K562 treated with DMSO at 1 percent for 12 hours (cell line): ENCODE measurements around the gene SPANXA1. TPM values are rescaled to one million over a fixed set of nuclear protein-coding genes. Genes with fewer than 3 reads are reported as not detected.

Experiments used
- total RNA-seq: library from RNA; unstranded; fragments of 300-600 nt; gene quantifications from 2 replicates; pipeline ENCODE4 v1.2.3, GENCODE V29; 2022; ENCODE audit not compliant: insufficient read depth

SPANXA1 gene, protein sequence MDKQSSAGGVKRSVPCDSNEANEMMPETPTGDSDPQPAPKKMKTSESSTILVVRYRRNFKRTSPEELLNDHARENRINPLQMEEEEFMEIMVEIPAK
- total RNA-seq, result not detected in 2 replicates

DNA sequence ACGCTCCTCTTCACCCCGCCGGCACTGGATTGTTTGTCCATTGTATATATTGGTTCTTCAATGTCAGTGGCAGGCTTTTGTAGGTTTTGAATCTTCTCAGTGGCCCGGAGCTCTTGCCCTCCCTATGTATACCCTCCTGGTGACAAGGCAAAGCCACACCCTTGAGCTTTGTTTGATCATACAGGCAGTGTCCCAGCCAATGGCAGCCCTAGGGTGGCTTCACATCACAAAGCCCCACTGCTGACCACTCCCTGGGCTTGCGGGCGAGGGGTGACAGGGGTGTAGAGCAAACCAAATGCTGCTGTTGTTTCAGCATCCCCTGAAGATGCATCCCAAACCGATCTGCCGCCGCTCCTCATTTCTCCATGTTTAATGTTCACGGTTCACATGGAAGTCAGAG, at the start of gene SPANXA1:
TSS of gene SPANXA1 (minus strand) at position 101 of the 400 bp plus-strand sequence. CDS start at position 41, 60 bp downstream.

DNA sequence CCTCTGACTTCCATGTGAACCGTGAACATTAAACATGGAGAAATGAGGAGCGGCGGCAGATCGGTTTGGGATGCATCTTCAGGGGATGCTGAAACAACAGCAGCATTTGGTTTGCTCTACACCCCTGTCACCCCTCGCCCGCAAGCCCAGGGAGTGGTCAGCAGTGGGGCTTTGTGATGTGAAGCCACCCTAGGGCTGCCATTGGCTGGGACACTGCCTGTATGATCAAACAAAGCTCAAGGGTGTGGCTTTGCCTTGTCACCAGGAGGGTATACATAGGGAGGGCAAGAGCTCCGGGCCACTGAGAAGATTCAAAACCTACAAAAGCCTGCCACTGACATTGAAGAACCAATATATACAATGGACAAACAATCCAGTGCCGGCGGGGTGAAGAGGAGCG, 4.9 kb upstream of the SPANXA1 start, which contains the start of gene SPANXA2:
TSS of gene SPANXA2 (plus strand) at position 301 of the 400 bp plus-strand sequence. CDS start at position 361, 60 bp downstream.

Other genes with a start within 250 kb of the SPANXA1 start
- not detected in 2 replicates for gene SPANXA2, start 5.0 kb upstream of the SPANXA1 start, total RNA-seq
- not detected in 2 replicates for gene SPANXD, start 114.0 kb upstream of the SPANXA1 start, total RNA-seq